ENCODE measurements around the gene SGO1. TPM values are rescaled to one million over a fixed set of nuclear protein-coding genes. Genes with fewer than 3 reads are reported as not detected.
A peak's percentile ranks its signal among the peaks of the same experiment; 100 is the strongest.

Gene SGO1
- total RNA-seq, 4 donors from 2014 or later: 0.54 to 2.2 TPM; not detected in 2

DNA sequence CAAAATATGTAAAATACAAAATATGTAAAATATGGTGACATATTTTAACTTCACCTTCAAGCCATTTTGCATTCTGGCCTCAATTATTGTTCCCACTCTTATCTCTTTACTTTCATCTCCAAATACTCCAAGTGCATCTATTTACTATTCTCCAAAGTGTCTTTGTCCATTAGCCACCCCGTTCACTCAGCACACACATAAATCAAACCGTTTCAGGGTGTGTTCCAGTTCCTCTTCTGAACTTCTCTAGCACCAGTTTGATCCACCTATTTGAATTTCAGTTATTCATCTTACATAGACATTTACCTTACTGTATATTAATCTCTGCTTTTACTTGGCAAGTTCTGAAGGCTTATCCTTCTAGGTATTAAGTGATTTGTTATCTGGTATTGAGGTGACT, 45.1 kb downstream of the SGO1 start:
- Histone ChIP-seq H3K27ac (peak overlapping the region in 2 of 4 donors; percentile 63 to 66), H3K4me1 (peaks cover 0 to 18% (median 3%) of the 10 kb centered on the region in 3 donors)

DNA sequence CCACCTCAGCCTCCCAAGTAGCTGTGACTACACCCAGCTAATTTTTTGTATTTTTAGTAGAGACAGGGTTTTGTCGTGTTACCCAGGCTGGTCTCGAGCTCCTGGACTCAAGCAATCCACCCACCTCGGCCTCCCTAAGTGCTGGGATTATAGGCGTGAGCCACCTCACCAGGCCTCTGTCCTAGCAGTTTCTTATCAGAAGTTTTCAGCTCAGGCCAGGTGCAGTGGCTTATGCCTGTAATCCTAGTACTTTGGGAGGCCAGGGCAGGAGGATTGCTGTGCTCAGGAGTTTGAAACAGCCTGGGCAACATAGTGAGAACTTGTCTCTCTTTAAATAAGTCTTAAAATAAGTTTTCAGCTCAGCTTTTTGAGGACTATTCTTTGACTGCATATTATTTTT, 48.4 kb downstream of the SGO1 start:
- ATAC-seq: no peak
- Histone ChIP-seq H3K36me3 (peaks cover 0 to 41% of the 10 kb centered on the region in 2 donors), H3K27ac (no peak overlapping the region), H3K4me1 (peaks cover 0 to 16% (median 3%) of the 10 kb centered on the region in 3 donors), H3K27me3 (no peaks in the 10 kb centered on the region), H3K9me3 (no peaks in the 10 kb centered on the region), H3K4me3 (no peak overlapping the region)
- WGBS, 2 donors (ENCODE audit: low coverage in 1 of 2): 80 to 96% methylated on average over 1 to 4 of the region's 4 CpGs
- no peak for TF ChIP-seq POLR2A (IDR thresholded peaks at IDR 0.05)
- TF ChIP-seq POLR2AphosphoS5 (IDR thresholded peaks at IDR 0.05): no peak
- TF ChIP-seq, protein P1, sequence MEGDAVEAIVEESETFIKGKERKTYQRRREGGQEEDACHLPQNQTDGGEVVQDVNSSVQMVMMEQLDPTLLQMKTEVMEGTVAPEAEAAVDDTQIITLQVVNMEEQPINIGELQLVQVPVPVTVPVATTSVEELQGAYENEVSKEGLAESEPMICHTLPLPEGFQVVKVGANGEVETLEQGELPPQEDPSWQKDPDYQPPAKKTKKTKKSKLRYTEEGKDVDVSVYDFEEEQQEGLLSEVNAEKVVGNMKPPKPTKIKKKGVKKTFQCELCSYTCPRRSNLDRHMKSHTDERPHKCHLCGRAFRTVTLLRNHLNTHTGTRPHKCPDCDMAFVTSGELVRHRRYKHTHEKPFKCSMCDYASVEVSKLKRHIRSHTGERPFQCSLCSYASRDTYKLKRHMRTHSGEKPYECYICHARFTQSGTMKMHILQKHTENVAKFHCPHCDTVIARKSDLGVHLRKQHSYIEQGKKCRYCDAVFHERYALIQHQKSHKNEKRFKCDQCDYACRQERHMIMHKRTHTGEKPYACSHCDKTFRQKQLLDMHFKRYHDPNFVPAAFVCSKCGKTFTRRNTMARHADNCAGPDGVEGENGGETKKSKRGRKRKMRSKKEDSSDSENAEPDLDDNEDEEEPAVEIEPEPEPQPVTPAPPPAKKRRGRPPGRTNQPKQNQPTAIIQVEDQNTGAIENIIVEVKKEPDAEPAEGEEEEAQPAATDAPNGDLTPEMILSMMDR (IDR thresholded peaks at IDR 0.05): no peak
- TF ChIP-seq EP300 (IDR thresholded peaks at IDR 0.05): no peak

More for the DNA sequence above, 45.1 kb downstream of the SGO1 start:
- Histone ChIP-seq H3K4me3 (no peak overlapping the region), H3K27me3 (no peaks in the 10 kb centered on the region), H3K9me3 (no peaks in the 10 kb centered on the region), H3K36me3 (peaks cover 0 to 48% of the 10 kb centered on the region in 2 donors)
- 58 to 73% methylated on average over 2 of the region's 2 CpGs for WGBS, 2 donors (ENCODE audit: low coverage in 1 of 2)
- TF ChIP-seq, protein P1 (IDR thresholded peaks at IDR 0.05): no peak
- TF ChIP-seq POLR2AphosphoS5 (IDR thresholded peaks at IDR 0.05) (no peak), EP300 (IDR thresholded peaks at IDR 0.05) (no peak), POLR2A (IDR thresholded peaks at IDR 0.05) (no peak)
- ATAC-seq: no peak

DNA sequence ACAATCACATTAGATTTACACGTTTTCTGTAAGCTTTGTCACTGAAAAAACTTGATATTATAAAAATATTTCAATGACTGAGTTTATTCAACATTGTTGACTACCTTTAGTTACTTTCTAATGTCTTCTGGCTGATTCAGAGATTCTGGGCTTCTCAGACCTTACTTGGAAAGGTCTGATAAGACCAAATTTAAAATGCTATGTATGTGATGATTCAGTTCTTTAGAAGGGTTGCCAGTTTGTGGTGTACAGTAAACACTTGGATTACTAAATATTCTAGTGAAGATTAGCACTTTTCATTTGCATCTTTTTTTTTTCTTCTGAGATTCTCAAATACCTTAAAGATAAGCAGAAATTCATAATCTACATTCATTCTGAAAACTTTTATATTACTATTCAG, 49.8 kb downstream of the SGO1 start:
- WGBS, 2 donors (ENCODE audit: low coverage in 1 of 2): 76 to 80% methylated on average over 1 of the region's 1 CpG
- no peak for TF ChIP-seq EP300 (IDR thresholded peaks at IDR 0.05)
- no peak for TF ChIP-seq POLR2AphosphoS5 (IDR thresholded peaks at IDR 0.05)
- TF ChIP-seq POLR2A (IDR thresholded peaks at IDR 0.05): no peak
- TF ChIP-seq, protein P1 (IDR thresholded peaks at IDR 0.05): no peak
- ATAC-seq: no peak
- no peaks in the 10 kb centered on the region for H3K27me3 ChIP-seq
- peaks cover 0 to 2% (median 0%) of the 10 kb centered on the region in 3 donors for H3K4me1 ChIP-seq
- H3K9me3 ChIP-seq: no peaks in the 10 kb centered on the region
- no peak overlapping the region for H3K4me3 ChIP-seq
- peaks cover 0 to 45% of the 10 kb centered on the region in 2 donors for H3K36me3 ChIP-seq
- no peak overlapping the region for H3K27ac ChIP-seq

DNA sequence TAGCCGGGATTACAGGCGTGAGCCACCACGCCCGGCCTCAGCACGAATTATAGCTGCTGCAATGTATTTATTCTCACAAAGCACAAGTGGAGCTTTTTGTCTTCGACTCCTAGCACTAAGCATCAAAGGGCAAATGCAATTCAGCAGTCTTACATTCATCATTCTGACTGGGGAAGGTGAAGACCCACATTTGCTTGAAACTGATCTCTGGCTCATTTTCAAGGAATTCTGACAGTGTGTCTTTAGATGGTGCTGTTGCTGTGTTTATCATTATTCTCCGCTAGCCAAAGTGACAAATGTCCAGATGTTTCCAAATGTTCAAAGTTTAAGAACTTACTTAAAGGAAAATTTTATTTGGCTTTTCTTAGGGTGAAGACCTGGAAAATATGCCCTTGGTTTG, 55.9 kb downstream of the SGO1 start:
- ATAC-seq: no peak
- 27 to 60% methylated on average over 3 to 7 of the region's 7 CpGs for WGBS, 2 donors (ENCODE audit: low coverage in 1 of 2)
- H3K36me3 ChIP-seq: peaks cover 0 to 64% of the 10 kb centered on the region in 2 donors
- no peak overlapping the region for H3K27ac ChIP-seq
- no peak overlapping the region for H3K4me3 ChIP-seq
- no peaks in the 10 kb centered on the region for H3K9me3 ChIP-seq
- no peak for TF ChIP-seq POLR2A (IDR thresholded peaks at IDR 0.05)
- TF ChIP-seq, protein P1 (IDR thresholded peaks at IDR 0.05): peak in 1 of 4 experiments; percentile 25
- TF ChIP-seq EP300 (IDR thresholded peaks at IDR 0.05): no peak
- no peak for TF ChIP-seq POLR2AphosphoS5 (IDR thresholded peaks at IDR 0.05)
- no peaks in the 10 kb centered on the region for H3K4me1 ChIP-seq
- H3K27me3 ChIP-seq: no peaks in the 10 kb centered on the region

DNA sequence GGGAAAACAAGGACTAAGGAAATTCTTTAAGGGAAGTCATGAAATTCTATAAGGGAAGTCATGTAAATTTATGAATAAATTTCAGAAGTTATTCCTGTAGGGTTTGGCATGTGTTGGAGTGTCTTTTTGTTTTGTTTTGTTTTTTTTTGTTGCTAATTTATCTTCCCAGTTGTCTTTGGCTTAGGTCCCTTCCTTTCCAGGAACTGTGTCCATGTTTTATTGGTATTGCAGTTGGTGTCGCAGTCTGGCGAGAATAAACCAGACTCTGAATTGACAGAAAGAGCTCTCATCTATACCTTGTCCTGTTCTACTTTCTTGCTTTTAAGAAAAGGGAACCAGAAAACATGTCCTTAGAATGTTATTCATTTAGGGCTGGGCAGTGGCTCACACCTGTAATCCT, 57.6 kb downstream of the SGO1 start:
- H3K27ac ChIP-seq: no peak overlapping the region
- ATAC-seq: no peak
- peaks cover 0 to 76% of the 10 kb centered on the region in 2 donors for H3K36me3 ChIP-seq
- H3K27me3 ChIP-seq: no peaks in the 10 kb centered on the region
- H3K4me1 ChIP-seq: no peaks in the 10 kb centered on the region
- H3K9me3 ChIP-seq: no peaks in the 10 kb centered on the region
- TF ChIP-seq POLR2AphosphoS5 (IDR thresholded peaks at IDR 0.05): no peak
- no peak for TF ChIP-seq POLR2A (IDR thresholded peaks at IDR 0.05)
- TF ChIP-seq, protein P1 (IDR thresholded peaks at IDR 0.05): no peak
- TF ChIP-seq EP300 (IDR thresholded peaks at IDR 0.05): no peak
- no peak overlapping the region for H3K4me3 ChIP-seq
- WGBS, 2 donors (ENCODE audit: low coverage in 1 of 2): 95 to 100% methylated on average over 1 to 2 of the region's 2 CpGs

All from gastroesophageal sphincter (tissue), 4 donors.